HEK293 (cell line): ENCODE results near the gene GUCA1A.
"Not testable (repeated sequence)": the region's sequence is repeated elsewhere in the genome, so short reads cannot be mapped to it uniquely, and the experiment has no call there.

Experiments
- CTCF ChIA-PET: fragments of 350-600 bp; formaldehyde crosslinking; extraction: SDS; loops from one replicate; lab custom pipeline; 2021; ENCODE audit warnings: antibody characterized with exemption; lab: Yijun Ruan, JAX
- POLR2A ChIA-PET: fragments of 300-600 bp; formaldehyde crosslinking; extraction: SDS; loops from one replicate; lab custom pipeline; 2020; ENCODE audit warnings: antibody characterized with exemption, inconsistent platforms; lab: Yijun Ruan, JAX
- H3K27ac ChIP-seq: fragments of 200-500 bp; sonication (Bioruptor generic); 2 replicates; pipeline ENCODE4 v1.5.1; 2014; ENCODE audit warnings: low read depth, low read length, control low read depth, inconsistent platforms; ENCODE audit errors: extremely low read depth
- H3K36me3 ChIP-seq, 2 experiments: fragments of 200-500 bp in 1 of 2; sonication (Bioruptor generic) in 1 of 2; 1 replicate in 1 of 2; 2 replicates in 1 of 2; pipeline ENCODE4 v1.5.1; 2014 to 2017; ENCODE audit warnings: inconsistent platforms in 2 of 2, low read length in 2 of 2; ENCODE audit not compliant: control insufficient read depth in 2 of 2, insufficient read depth in 1 of 2
- H3K4me1 ChIP-seq: fragments of 200-500 bp; sonication (Bioruptor generic); 2 replicates; pipeline ENCODE4 v1.5.1; 2014; ENCODE audit warnings: mild to moderate bottlenecking, low read length, inconsistent platforms; ENCODE audit not compliant: control insufficient read depth, insufficient read depth
- H3K4me3 ChIP-seq: 2 replicates; pipeline ENCODE4 v1.5.1; 2011; ENCODE audit warnings: low read depth, mild to moderate bottlenecking, control low read depth, low read length, moderate library complexity
- H3K9me3 ChIP-seq: fragments of 200-500 bp; sonication (Bioruptor generic); 2 replicates; pipeline ENCODE4 v1.5.1; 2014; ENCODE audit warnings: low read depth, low read length, inconsistent platforms; ENCODE audit not compliant: control insufficient read depth, insufficient read depth
- ZNF248 ChIP-seq: fragments of 450-650 bp; formaldehyde crosslinking; IDR thresholded peaks from 2 replicates; pipeline ENCODE4 v1.5.1; 2017; ENCODE audit warnings: missing biosample characterization, missing genetic modification characterization
- ZNF266 ChIP-seq: fragments of 450-650 bp; formaldehyde crosslinking; IDR thresholded peaks from 2 replicates; pipeline ENCODE4 v1.5.1; 2016; ENCODE audit warnings: missing biosample characterization, missing genetic modification characterization, low read depth
- ZNF335 ChIP-seq: fragments of 450-650 bp; formaldehyde crosslinking; conservative IDR thresholded peaks from 2 replicates; pipeline ENCODE4 v1.5.1; 2016; ENCODE audit warnings: missing biosample characterization, missing genetic modification characterization
- ZNF341 ChIP-seq: fragments of 450-650 bp; formaldehyde crosslinking; IDR thresholded peaks from 2 replicates; pipeline ENCODE4; 2016; ENCODE audit warnings: low read depth, missing biosample characterization, missing genetic modification characterization
- ZNF37A ChIP-seq: fragments of 450-650 bp; IDR thresholded peaks from 2 replicates; pipeline ENCODE4 v1.5.1; 2018; ENCODE audit warnings: missing biosample characterization, missing genetic modification characterization
- ZNF416 ChIP-seq: fragments of 450-650 bp; formaldehyde crosslinking; IDR thresholded peaks from 2 replicates; pipeline ENCODE4 v1.5.1; 2016; ENCODE audit warnings: missing biosample characterization, missing genetic modification characterization
- ZNF433 ChIP-seq: fragments of 450-650 bp; formaldehyde crosslinking; IDR thresholded peaks from 2 replicates; pipeline ENCODE4 v1.5.1; 2016; ENCODE audit warnings: missing biosample characterization, missing genetic modification characterization, low read depth
- ZNF623 ChIP-seq: fragments of 450-650 bp; formaldehyde crosslinking; IDR thresholded peaks from 2 replicates; pipeline ENCODE4 v1.5.1; 2016; ENCODE audit warnings: missing biosample characterization, missing genetic modification characterization
- ZSCAN16 ChIP-seq: fragments of 450-650 bp; formaldehyde crosslinking; IDR thresholded peaks from 2 replicates; pipeline ENCODE4 v1.5.1; 2016; ENCODE audit warnings: missing biosample characterization, missing genetic modification characterization
- TF ChIP-seq, protein P1 (sequence below): fragments of 450-650 bp; formaldehyde crosslinking; IDR thresholded peaks from 2 replicates; pipeline ENCODE4 v1.5.1; 2016; ENCODE audit warnings: missing biosample characterization, missing genetic modification characterization
- TF ChIP-seq, protein P2 (sequence below): fragments of 450-650 bp; formaldehyde crosslinking; IDR thresholded peaks from 2 replicates; pipeline ENCODE4 v1.5.1; 2017; ENCODE audit warnings: missing biosample characterization, missing genetic modification characterization
- TF ChIP-seq, protein P3 (sequence below): fragments of 450-650 bp; formaldehyde crosslinking; IDR thresholded peaks from 2 replicates; pipeline ENCODE4 v1.5.1; 2016; ENCODE audit warnings: missing biosample characterization, missing genetic modification characterization
- TF ChIP-seq, protein P4 (sequence below): fragments of 450-650 bp; formaldehyde crosslinking; IDR thresholded peaks from 2 replicates; pipeline ENCODE4 v1.5.1; 2017; ENCODE audit warnings: missing biosample characterization, missing genetic modification characterization

Gene GUCA1A

DNA sequence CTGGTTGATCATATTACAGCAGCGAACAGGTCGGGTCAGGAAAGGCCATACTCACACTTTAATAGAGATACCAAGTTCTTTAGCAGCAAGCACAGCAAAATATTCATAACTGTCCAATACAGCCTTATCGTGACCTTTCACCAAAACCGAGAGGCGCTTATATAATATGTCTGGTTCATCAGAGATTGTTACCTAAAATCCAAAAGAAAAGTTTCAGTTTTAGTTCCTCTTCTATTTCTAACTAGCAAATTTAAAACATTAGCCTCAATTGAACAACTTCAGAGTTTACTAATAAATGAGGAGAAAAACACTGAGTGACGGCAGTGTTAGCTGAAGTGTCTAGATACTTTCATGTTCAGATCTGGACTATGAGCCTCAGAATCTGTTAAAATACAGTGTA, 38.6 kb downstream of the GUCA1A start:
- POLR2A ChIA-PET: interaction anchor here (0.6 to 0.9 kb wide), 3 partner anchors 17 to 176 kb away, joined by 3 to 4 read pairs (median 4); partner anchors contain the start of gene GUCA1B
- CTCF ChIA-PET: interaction anchor here (1.1 to 5.1 kb wide), 3 partner anchors 43 to 320 kb away, joined by 3 to 46 read pairs (median 4); no protein-coding TSS in a partner anchor
- H3K4me3 ChIP-seq: no peak overlapping the region

DNA sequence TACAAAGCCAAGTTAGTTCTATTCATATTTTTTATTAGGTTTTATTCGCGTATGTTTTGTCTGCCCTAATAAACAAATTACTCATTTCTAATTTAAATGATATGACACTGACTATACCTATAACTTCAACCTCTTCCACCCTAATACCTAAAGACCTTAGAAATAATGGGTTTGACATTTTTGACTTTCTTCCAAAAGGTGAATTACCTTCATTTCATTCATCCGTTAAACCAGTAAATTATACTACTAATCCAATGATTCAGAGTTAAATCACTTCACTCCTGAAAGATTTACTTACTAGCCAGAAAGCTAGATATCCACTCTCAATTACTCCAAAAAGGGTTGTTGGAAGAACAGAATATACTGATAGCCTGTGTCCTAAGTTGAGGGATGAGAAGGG, 39.3 kb downstream of the GUCA1A start:
- CTCF ChIA-PET: interaction anchor here (0.5 to 5.3 kb wide), 8 partner anchors 10 to 336 kb away, joined by 3 to 58 read pairs (median 16); no protein-coding TSS in a partner anchor
- H3K36me3 ChIP-seq: peaks cover 56 to 67% of the 10 kb centered on the region in 2 experiments

More for the DNA sequence above, 38.6 kb downstream of the GUCA1A start:
- Histone ChIP-seq H3K4me1 (peaks cover 12% of the 10 kb centered on the region), H3K27ac (no peak overlapping the region)
- no peak for TF ChIP-seq ZNF433 (tag by site-specific recombination)
- TF ChIP-seq, protein P1, sequence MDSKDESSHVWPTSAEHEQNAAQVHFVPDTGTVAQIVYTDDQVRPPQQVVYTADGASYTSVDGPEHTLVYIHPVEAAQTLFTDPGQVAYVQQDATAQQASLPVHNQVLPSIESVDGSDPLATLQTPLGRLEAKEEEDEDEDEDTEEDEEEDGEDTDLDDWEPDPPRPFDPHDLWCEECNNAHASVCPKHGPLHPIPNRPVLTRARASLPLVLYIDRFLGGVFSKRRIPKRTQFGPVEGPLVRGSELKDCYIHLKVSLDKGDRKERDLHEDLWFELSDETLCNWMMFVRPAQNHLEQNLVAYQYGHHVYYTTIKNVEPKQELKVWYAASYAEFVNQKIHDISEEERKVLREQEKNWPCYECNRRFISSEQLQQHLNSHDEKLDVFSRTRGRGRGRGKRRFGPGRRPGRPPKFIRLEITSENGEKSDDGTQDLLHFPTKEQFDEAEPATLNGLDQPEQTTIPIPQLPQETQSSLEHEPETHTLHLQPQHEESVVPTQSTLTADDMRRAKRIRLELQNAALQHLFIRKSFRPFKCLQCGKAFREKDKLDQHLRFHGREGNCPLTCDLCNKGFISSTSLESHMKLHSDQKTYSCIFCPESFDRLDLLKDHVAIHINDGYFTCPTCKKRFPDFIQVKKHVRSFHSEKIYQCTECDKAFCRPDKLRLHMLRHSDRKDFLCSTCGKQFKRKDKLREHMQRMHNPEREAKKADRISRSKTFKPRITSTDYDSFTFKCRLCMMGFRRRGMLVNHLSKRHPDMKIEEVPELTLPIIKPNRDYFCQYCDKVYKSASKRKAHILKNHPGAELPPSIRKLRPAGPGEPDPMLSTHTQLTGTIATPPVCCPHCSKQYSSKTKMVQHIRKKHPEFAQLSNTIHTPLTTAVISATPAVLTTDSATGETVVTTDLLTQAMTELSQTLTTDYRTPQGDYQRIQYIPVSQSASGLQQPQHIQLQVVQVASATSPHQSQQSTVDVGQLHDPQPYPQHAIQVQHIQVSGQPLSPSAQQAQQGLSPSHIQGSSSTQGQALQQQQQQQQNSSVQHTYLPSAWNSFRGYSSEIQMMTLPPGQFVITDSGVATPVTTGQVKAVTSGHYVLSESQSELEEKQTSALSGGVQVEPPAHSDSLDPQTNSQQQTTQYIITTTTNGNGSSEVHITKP (tag by site-specific recombination): no peak
- TF ChIP-seq, all 188 proteins: peak for 0
- peaks cover 56 to 72% of the 10 kb centered on the region in 2 experiments for H3K36me3 ChIP-seq
- H3K9me3 ChIP-seq: no peaks in the 10 kb centered on the region

DNA sequence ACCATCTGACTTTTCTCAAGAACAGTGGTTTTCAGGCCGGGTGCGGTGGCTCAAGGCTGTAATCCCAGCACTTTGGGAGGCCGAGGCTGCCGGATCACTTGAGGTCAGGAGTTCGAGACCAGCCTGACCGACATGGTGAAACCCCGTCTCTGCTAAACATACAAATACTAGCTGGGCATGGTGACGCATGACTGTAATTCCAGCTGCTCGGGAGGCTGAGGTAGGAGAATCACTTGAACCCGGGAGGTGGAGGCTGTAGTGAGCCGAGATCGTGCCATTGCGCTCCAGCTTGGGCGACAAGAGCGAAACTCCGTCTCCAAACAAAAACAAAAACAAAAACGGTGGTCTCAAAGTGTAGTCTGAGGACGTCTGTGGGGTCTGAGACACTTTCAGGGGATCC, 43.3 kb downstream of the GUCA1A start:
- not testable (repeated sequence) for H3K4me1 ChIP-seq, H3K27ac ChIP-seq, H3K9me3 ChIP-seq
- H3K36me3 ChIP-seq: peaks cover 27% of the 10 kb centered on the region in 2 experiments
- POLR2A ChIA-PET: interaction anchor here (0.6 to 1.9 kb wide), 3 partner anchors 9 to 663 kb away, joined by 3 to 5 read pairs (median 4); partner anchors contain the start of gene RPL7L1
- CTCF ChIA-PET: interaction anchor here (0.6 to 5.3 kb wide), 11 partner anchors 10 to 445 kb away, joined by 3 to 58 read pairs (median 5); partner anchors contain the start of gene TOMM6
- peak overlapping the region; percentile 60; the same call in 1 of the 2 replicates for H3K4me3 ChIP-seq
- TF ChIP-seq, protein P2, sequence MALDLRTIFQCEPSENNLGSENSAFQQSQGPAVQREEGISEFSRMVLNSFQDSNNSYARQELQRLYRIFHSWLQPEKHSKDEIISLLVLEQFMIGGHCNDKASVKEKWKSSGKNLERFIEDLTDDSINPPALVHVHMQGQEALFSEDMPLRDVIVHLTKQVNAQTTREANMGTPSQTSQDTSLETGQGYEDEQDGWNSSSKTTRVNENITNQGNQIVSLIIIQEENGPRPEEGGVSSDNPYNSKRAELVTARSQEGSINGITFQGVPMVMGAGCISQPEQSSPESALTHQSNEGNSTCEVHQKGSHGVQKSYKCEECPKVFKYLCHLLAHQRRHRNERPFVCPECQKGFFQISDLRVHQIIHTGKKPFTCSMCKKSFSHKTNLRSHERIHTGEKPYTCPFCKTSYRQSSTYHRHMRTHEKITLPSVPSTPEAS (tag by site-specific recombination): peak; percentile 6; the same call in 1 of the 2 replicates

More for the DNA sequence above, 39.3 kb downstream of the GUCA1A start:
- TF ChIP-seq ZSCAN16 (tag by site-specific recombination) (no peak), ZNF248 (no peak), ZNF341 (tag by site-specific recombination) (no peak), ZNF335 (no peak), ZNF37A (no peak), ZNF416 (tag by site-specific recombination) (no peak), ZNF623 (no peak), ZNF266 (tag by site-specific recombination) (no peak)
- TF ChIP-seq, protein P3, sequence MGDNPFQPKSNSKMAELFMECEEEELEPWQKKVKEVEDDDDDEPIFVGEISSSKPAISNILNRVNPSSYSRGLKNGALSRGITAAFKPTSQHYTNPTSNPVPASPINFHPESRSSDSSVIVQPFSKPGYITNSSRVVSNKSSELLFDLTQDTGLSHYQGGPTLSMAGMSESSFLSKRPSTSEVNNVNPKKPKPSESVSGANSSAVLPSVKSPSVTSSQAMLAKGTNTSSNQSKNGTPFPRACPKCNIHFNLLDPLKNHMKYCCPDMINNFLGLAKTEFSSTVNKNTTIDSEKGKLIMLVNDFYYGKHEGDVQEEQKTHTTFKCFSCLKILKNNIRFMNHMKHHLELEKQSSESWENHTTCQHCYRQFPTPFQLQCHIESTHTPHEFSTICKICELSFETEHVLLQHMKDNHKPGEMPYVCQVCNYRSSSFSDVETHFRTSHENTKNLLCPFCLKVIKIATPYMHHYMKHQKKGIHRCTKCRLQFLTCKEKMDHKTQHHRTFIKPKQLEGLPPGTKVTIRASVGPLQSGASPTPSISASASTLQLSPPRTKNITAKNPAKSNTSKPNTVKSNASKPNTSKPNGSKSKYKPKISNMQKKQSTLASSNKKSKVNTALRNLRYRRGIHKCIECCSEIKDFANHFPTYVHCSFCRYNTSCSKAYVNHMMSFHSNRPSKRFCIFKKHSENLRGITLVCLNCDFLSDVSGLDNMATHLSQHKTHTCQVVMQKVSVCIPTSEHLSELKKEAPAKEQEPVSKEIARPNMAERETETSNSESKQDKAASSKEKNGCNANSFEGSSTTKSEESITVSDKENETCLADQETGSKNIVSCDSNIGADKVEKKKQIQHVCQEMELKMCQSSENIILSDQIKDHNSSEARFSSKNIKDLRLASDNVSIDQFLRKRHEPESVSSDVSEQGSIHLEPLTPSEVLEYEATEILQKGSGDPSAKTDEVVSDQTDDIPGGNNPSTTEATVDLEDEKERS (tag by site-specific recombination): no peak
- TF ChIP-seq, protein P4, sequence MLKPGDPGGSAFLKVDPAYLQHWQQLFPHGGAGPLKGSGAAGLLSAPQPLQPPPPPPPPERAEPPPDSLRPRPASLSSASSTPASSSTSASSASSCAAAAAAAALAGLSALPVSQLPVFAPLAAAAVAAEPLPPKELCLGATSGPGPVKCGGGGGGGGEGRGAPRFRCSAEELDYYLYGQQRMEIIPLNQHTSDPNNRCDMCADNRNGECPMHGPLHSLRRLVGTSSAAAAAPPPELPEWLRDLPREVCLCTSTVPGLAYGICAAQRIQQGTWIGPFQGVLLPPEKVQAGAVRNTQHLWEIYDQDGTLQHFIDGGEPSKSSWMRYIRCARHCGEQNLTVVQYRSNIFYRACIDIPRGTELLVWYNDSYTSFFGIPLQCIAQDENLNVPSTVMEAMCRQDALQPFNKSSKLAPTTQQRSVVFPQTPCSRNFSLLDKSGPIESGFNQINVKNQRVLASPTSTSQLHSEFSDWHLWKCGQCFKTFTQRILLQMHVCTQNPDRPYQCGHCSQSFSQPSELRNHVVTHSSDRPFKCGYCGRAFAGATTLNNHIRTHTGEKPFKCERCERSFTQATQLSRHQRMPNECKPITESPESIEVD: no peak
- TF ChIP-seq, all 188 proteins: peak for 0
- H3K4me3 ChIP-seq: no peak overlapping the region
- H3K27ac ChIP-seq: no peak overlapping the region
- H3K4me1 ChIP-seq: peaks cover 12% of the 10 kb centered on the region
- H3K9me3 ChIP-seq: no peaks in the 10 kb centered on the region
- POLR2A ChIA-PET: interaction anchor here (0.5 kb wide), 1 partner anchor 140 kb away, joined by 3 read pairs; no protein-coding TSS in a partner anchor
